ENCODE measurements around the gene CBX8. TPM values are rescaled to one million over a fixed set of nuclear protein-coding genes. Genes with fewer than 3 reads are reported as not detected.

CBX8 gene
- total RNA-seq, 1 experiment from 2014 or later: 2.0 TPM

GRCh38 chr17:79821331-79822095 lies 24.6 kb upstream of the CBX8 start:
- POLR2A ChIA-PET: no interaction called here
- peaks cover 98% of the 10 kb centered on the region for H3K27me3 Mint-ChIP-seq (ENCODE audit: low read depth)
- H3K9me3 Mint-ChIP-seq: peaks cover 5% of the 10 kb centered on the region
- H3K4me1 Mint-ChIP-seq: peaks cover 3% of the 10 kb centered on the region; the same call in 1 of the 2 replicates
- no peak for ATAC-seq
- CTCF ChIA-PET: interaction anchor here (0.5 to 20.8 kb wide), 2 partner anchors 11 to 63 kb away, joined by 5 to 464 read pairs; no protein-coding TSS in a partner anchor
- TF ChIP-seq ZBTB43 (CRISPR knock-in tag; IDR thresholded peaks at IDR 0.05): no peak
- peak; percentile 79; the same call in 1 of the 2 replicates for TF ChIP-seq GABPB1 (CRISPR knock-in tag; IDR thresholded peaks at IDR 0.05)
- no peak overlapping the region for H3K27ac Mint-ChIP-seq
- no peak overlapping the region for H3K4me3 Mint-ChIP-seq
- no peak for DNase-seq (ENCODE audit: low spot score)
- H3K36me3 Mint-ChIP-seq: no peaks in the 10 kb centered on the region

GRCh38 chr17:79820959-79821330 lies 24.1 kb upstream of the CBX8 start:
- CTCF ChIA-PET: interaction anchor here (0.5 to 20.8 kb wide), 2 partner anchors 12 to 63 kb away, joined by 5 to 464 read pairs; no protein-coding TSS in a partner anchor
- Mint-ChIP-seq H3K4me1 (peaks cover 4% of the 10 kb centered on the region), H3K27ac (no peak overlapping the region), H3K36me3 (peaks cover 3% of the 10 kb centered on the region; the same call in 1 of the 2 replicates), H3K4me3 (no peak overlapping the region), H3K27me3 (ENCODE audit: low read depth) (peaks cover 98% of the 10 kb centered on the region), H3K9me3 (peaks cover 5% of the 10 kb centered on the region)
- DNase-seq (ENCODE audit: low spot score) (no peak), ATAC-seq (no peak)
- no peak for TF ChIP-seq USF2 (CRISPR knock-in tag; IDR thresholded peaks at IDR 0.05)
- no peak for TF ChIP-seq MAX (CRISPR knock-in tag; IDR thresholded peaks at IDR 0.05)
- TF ChIP-seq ZMAT4 (CRISPR knock-in tag; IDR thresholded peaks at IDR 0.05): no peak
- no peak for TF ChIP-seq ZNF219 (CRISPR knock-in tag; IDR thresholded peaks at IDR 0.05; ENCODE audit: borderline replicate concordance)
- TF ChIP-seq ZNF512 (CRISPR knock-in tag; IDR thresholded peaks at IDR 0.05; ENCODE audit: borderline replicate concordance): no peak
- TF ChIP-seq TEAD1 (CRISPR knock-in tag; IDR thresholded peaks at IDR 0.05): no peak
- no peak for TF ChIP-seq ELF4 (CRISPR knock-in tag; IDR thresholded peaks at IDR 0.05; ENCODE audit: low read depth)
- no peak for TF ChIP-seq SOX15 (CRISPR knock-in tag; IDR thresholded peaks at IDR 0.05)
- no peak for TF ChIP-seq RELA (CRISPR knock-in tag; IDR thresholded peaks at IDR 0.05; ENCODE audit: borderline replicate concordance)
- no peak for TF ChIP-seq ETV6 (CRISPR knock-in tag; IDR thresholded peaks at IDR 0.05)
- no peak for TF ChIP-seq E2F5 (CRISPR knock-in tag; IDR thresholded peaks at IDR 0.05)
- TF ChIP-seq TEAD4 (CRISPR knock-in tag; IDR thresholded peaks at IDR 0.05): no peak
- POLR2A ChIA-PET: interaction anchor here (1.2 kb wide), 1 partner anchor 18 kb away, joined by 4 read pairs; the partner anchor contains the start of gene CBX4

Data from WTC11 (cell line).